H1 (cell line): ENCODE data around the gene KCNQ1. TPM values are rescaled to one million over a fixed set of nuclear protein-coding genes. Genes with fewer than 3 reads are reported as not detected.

ENCODE experiments used
- CTCF ChIA-PET: fragments of 300-600 bp; sonication (Branson Sonifier 250); formaldehyde crosslinking; loops from one replicate; lab custom pipeline; 2021; ENCODE audit not compliant: partially characterized antibody; lab: Charles Lee
- POLR2A ChIA-PET: fragments of 300-600 bp; sonication (Branson Sonifier 250); formaldehyde crosslinking; loops from one replicate; lab custom pipeline; 2021; ENCODE audit warnings: inconsistent platforms; ENCODE audit not compliant: partially characterized antibody; lab: Charles Lee
- DNase-seq, 2 experiments: peaks; one replicate each; pipeline versions ENCODE4 v3.0.0 to v3.0.0-alpha.2; 2010 to 2022; ENCODE audit warnings: low spot score in 2 of 2, low read depth in 1 of 2, mixed read lengths in 1 of 2
- FAIRE-seq: peaks from 2 replicates; lab custom pipeline; 2011; peaks lifted over from hg19 to GRCh38; lab: Jason Lieb, UNC
- H2AFZ ChIP-seq: 2 replicates; pipeline ENCODE4 v1.8.1; 2012; ENCODE audit warnings: low read length, inconsistent platforms
- H2AK5ac ChIP-seq: 2 replicates; pipeline ENCODE4 v1.6.1; 2013; ENCODE audit warnings: low read depth, low read length
- H2BK120ac ChIP-seq: replicated peaks from 2 replicates; pipeline ENCODE3; 2013; ENCODE audit warnings: low read depth, low read length, inconsistent platforms
- H2BK12ac ChIP-seq: 2 replicates; pipeline ENCODE4 v1.6.1; 2013; ENCODE audit warnings: low read depth, low read length
- H2BK15ac ChIP-seq: 2 replicates; pipeline ENCODE4 v1.6.1; 2013; ENCODE audit warnings: low read length
- H2BK20ac ChIP-seq: 2 replicates; pipeline ENCODE4 v1.6.1; 2013; ENCODE audit warnings: low read length
- H2BK5ac ChIP-seq: 2 replicates; pipeline ENCODE4 v1.6.1; 2013; ENCODE audit warnings: low read depth, low read length
- H3K14ac ChIP-seq: 2 replicates; pipeline ENCODE4 v1.6.1; 2013; ENCODE audit warnings: inconsistent platforms; ENCODE audit not compliant: insufficient read length
- H3K18ac ChIP-seq: 2 replicates; pipeline ENCODE4 v1.6.1; 2013; ENCODE audit warnings: low read length; ENCODE audit errors: extremely low read depth
- H3K23ac ChIP-seq: 2 replicates; pipeline ENCODE4 v1.6.1; 2013; ENCODE audit warnings: inconsistent platforms; ENCODE audit not compliant: insufficient read length
- H3K23me2 ChIP-seq: 2 replicates; pipeline ENCODE4 v1.6.1; 2013; ENCODE audit warnings: low read depth, low read length
- H3K27ac ChIP-seq: 2 replicates; pipeline ENCODE4 v1.6.1; 2011; ENCODE audit warnings: low read depth, low read length, inconsistent platforms
- H3K27me3 ChIP-seq, 4 experiments: replicated peaks in 1 of 4; 1 replicate in 1 of 4; 2 replicates in 3 of 4; pipeline versions ENCODE4 v1.6.1 to v1.8.1; 2011 to 2013; ENCODE audit warnings: low read length in 3 of 4, mild to moderate bottlenecking in 3 of 4, inconsistent platforms in 2 of 4, mixed read lengths in 2 of 4, moderate library complexity in 1 of 4; ENCODE audit not compliant: control insufficient read depth in 3 of 4, insufficient read depth in 3 of 4; ENCODE audit errors: extremely low read depth in 1 of 4
- H3K36me3 ChIP-seq, 4 experiments: 2 replicates each; pipeline versions ENCODE4 v1.6.1 to v1.8.1; 2011 to 2013; ENCODE audit warnings: mild to moderate bottlenecking in 4 of 4, low read length in 3 of 4, moderate library complexity in 2 of 4, control low read depth in 1 of 4, inconsistent platforms in 1 of 4; ENCODE audit not compliant: insufficient read depth in 4 of 4, control insufficient read depth in 2 of 4
- H3K4ac ChIP-seq: replicated peaks from 2 replicates; pipeline ENCODE3; 2013; ENCODE audit warnings: low read length, low read depth, mixed read lengths, inconsistent platforms; ENCODE audit not compliant: insufficient read length
- H3K4me1 ChIP-seq, 4 experiments: replicated peaks in 1 of 4; 1 replicate in 1 of 4; 2 replicates in 3 of 4; pipeline versions ENCODE4 v1.6.1 to v1.8.1; 2011 to 2013; ENCODE audit warnings: low read length in 3 of 4, inconsistent platforms in 2 of 4, mixed read lengths in 1 of 4; ENCODE audit not compliant: insufficient read depth in 4 of 4, control insufficient read depth in 3 of 4
- H3K4me2 ChIP-seq, 2 experiments: 2 replicates each; pipeline versions ENCODE4 v1.6.1 to v1.8.1; 2011 to 2013; ENCODE audit warnings: low read depth in 2 of 2, low read length in 2 of 2, control low read depth in 1 of 2, inconsistent platforms in 1 of 2, mild to moderate bottlenecking in 1 of 2; ENCODE audit not compliant: insufficient read depth in 1 of 2
- H3K4me3 ChIP-seq, 4 experiments: fragments of 200-600, 300-600 bp in 1 of 4; sonication (generic), shearing (Covaris generic), sonication (Bioruptor Twin) in 1 of 4; 2 replicates each; pipeline versions ENCODE4 v1.5.1 to v1.8.1; 2011 to 2016; ENCODE audit warnings: low read length in 4 of 4, low read depth in 3 of 4, control low read depth in 2 of 4, inconsistent platforms in 2 of 4, mild to moderate bottlenecking in 2 of 4, mixed read lengths in 1 of 4, moderate library complexity in 1 of 4; ENCODE audit not compliant: insufficient read depth in 2 of 4; ENCODE audit errors: extremely low read depth in 1 of 4
- H3K56ac ChIP-seq: replicated peaks from 2 replicates; pipeline ENCODE3; 2013; ENCODE audit warnings: low read depth, mild to moderate bottlenecking, mixed read lengths, low read length, inconsistent platforms; ENCODE audit not compliant: insufficient read length
- H3K79me1 ChIP-seq: 2 replicates; pipeline ENCODE4 v1.6.1; 2013; ENCODE audit warnings: low read depth, low read length, control low read depth
- H3K79me2 ChIP-seq, 2 experiments: 2 replicates each; pipeline versions ENCODE4 v1.6.1 to v1.8.1; 2012 to 2013; ENCODE audit warnings: low read length in 2 of 2, mild to moderate bottlenecking in 2 of 2, inconsistent platforms in 1 of 2; ENCODE audit not compliant: insufficient read depth in 2 of 2, control insufficient read depth in 1 of 2
- H3K9ac ChIP-seq, 4 experiments: replicated peaks in 1 of 4; 1 replicate in 1 of 4; 2 replicates in 3 of 4; pipeline versions ENCODE4 v1.6.1 to v1.8.1; 2011 to 2013; ENCODE audit warnings: low read depth in 3 of 4, low read length in 3 of 4, control low read depth in 2 of 4, mild to moderate bottlenecking in 2 of 4, moderate library complexity in 2 of 4, inconsistent platforms in 1 of 4; ENCODE audit errors: extremely low read depth in 1 of 4
- H3K9me3 ChIP-seq, 2 experiments: 2 replicates each; pipeline versions ENCODE4 v1.6.1 to v1.8.1; 2012 to 2013; ENCODE audit warnings: mild to moderate bottlenecking in 2 of 2, moderate library complexity in 2 of 2, control low read depth in 1 of 2, inconsistent platforms in 1 of 2, low read depth in 1 of 2, low read length in 1 of 2, mixed read lengths in 1 of 2; ENCODE audit not compliant: insufficient read depth in 2 of 2
- H4K20me1 ChIP-seq, 2 experiments: replicated peaks in 1 of 2; 2 replicates each; pipeline versions ENCODE3 to v1.8.1; 2011 to 2013; ENCODE audit warnings: inconsistent platforms in 2 of 2, low read length in 2 of 2, mild to moderate bottlenecking in 1 of 2; ENCODE audit not compliant: insufficient read depth in 2 of 2, control insufficient read depth in 1 of 2
- H4K5ac ChIP-seq: 2 replicates; pipeline ENCODE4 v1.6.1; 2013; ENCODE audit warnings: low read length, low read depth, mixed read lengths, inconsistent platforms; ENCODE audit not compliant: insufficient read length
- H4K8ac ChIP-seq: 2 replicates; pipeline ENCODE4 v1.8.0; 2013; ENCODE audit warnings: mild to moderate bottlenecking, moderate library complexity, low read length, inconsistent platforms; ENCODE audit not compliant: insufficient read depth; ENCODE audit errors: extremely low read depth
- H4K91ac ChIP-seq: replicated peaks from 2 replicates; pipeline ENCODE3; 2013; ENCODE audit warnings: low read length, mixed read lengths, inconsistent platforms; ENCODE audit not compliant: insufficient read length
- BACH1 ChIP-seq: IDR thresholded peaks from 2 replicates; pipeline ENCODE4 v1.6.1; 2012; ENCODE audit warnings: low read length, improper control_type of control experiment
- CBX8 ChIP-seq: fragments of 300-800, 300-1000 bp; sonication (generic); IDR thresholded peaks from 2 replicates; pipeline ENCODE4 v1.7.1; 2016; ENCODE audit warnings: low read depth, low read length, borderline replicate concordance
- EGR1 ChIP-seq: IDR thresholded peaks from 2 replicates; pipeline ENCODE4 v1.6.1; 2011; ENCODE audit warnings: low read depth, low read length, borderline replicate concordance
- EZH2 ChIP-seq: fragments of 200-600 bp; sonication (generic); IDR thresholded peaks from 2 replicates; pipeline ENCODE4 v1.7.1; 2012; ENCODE audit warnings: low read depth, mild to moderate bottlenecking, moderate library complexity, low read length, inconsistent platforms; ENCODE audit not compliant: severe bottlenecking
- HDAC2 ChIP-seq, 2 experiments: fragments of 300-600 bp in 1 of 2; sonication (generic) in 1 of 2; IDR thresholded peaks; 2 replicates each; pipeline ENCODE4 v1.6.1; 2011 to 2012; ENCODE audit warnings: low read depth in 2 of 2, low read length in 2 of 2, mild to moderate bottlenecking in 2 of 2, moderate library complexity in 2 of 2, borderline replicate concordance in 1 of 2, inconsistent platforms in 1 of 2
- POU5F1 ChIP-seq: IDR thresholded peaks from 2 replicates; pipeline ENCODE4 v1.6.1; 2011; ENCODE audit warnings: low read depth, mild to moderate bottlenecking, low read length, moderate library complexity
- RXRA ChIP-seq: IDR thresholded peaks from 2 replicates; pipeline ENCODE4 v1.6.1; 2011; ENCODE audit warnings: low read depth, mild to moderate bottlenecking, low read length, moderate library complexity; ENCODE audit not compliant: insufficient read depth
- SUZ12 ChIP-seq: fragments of 200-600 bp; sonication (generic); IDR thresholded peaks from 2 replicates; pipeline ENCODE4 v1.6.1; 2012; ENCODE audit warnings: mild to moderate bottlenecking, inconsistent platforms, low read length, moderate library complexity, mixed read lengths
- WGBS, 2 experiments: shearing (Covaris generic) in 1 of 2; methylation state at CpG; one replicate each; pipeline versions ENCODE4 v1.1.6 to v1.1.7; 2013 to 2015; ENCODE audit warnings: low lambda C conversion rate in 2 of 2, mixed read lengths in 2 of 2, inconsistent platforms in 1 of 2, low coverage in 1 of 2, missing lambda C conversion rate in 1 of 2; ENCODE audit not compliant: insufficient replicate concordance in 2 of 2, insufficient coverage in 1 of 2, insufficient read length in 1 of 2; ENCODE audit errors: extremely low coverage in 1 of 2, missing lambda C conversion rate in 1 of 2; 5-methylcytosine and 5-hydroxymethylcytosine counted together
- polyA plus RNA-seq, 7 experiments: library from polyadenylated mRNA; depleted of rRNA in 3 of 7; stranded (reverse) in 5 of 7; unstranded in 2 of 7; fragments of >200 nt in 5 of 7; fragments of 200-250 nt in 2 of 7; gene quantifications; 1 replicate in 5 of 7; 2 replicates in 1 of 7; 4 replicates in 1 of 7; pipeline versions ENCODE4 v1.2.1 to v1.2.3, GENCODE V29; 2011 to 2013; ENCODE audit warnings: missing spikeins in 2 of 7, mixed read lengths in 2 of 7
- total RNA-seq: library from RNA; stranded (reverse); fragmentation: NEBNext Ultra II Directional; extraction: Animal tissue kit (Norgen Biotek cat#: 25700); gene quantifications from 2 replicates; pipeline ENCODE4 v1.2.1, GENCODE V29; 2021
- TF ChIP-seq, protein P1 (sequence below): IDR thresholded peaks from 2 replicates; pipeline ENCODE4 v1.6.1; 2011; ENCODE audit warnings: low read depth, mild to moderate bottlenecking, low read length; ENCODE audit not compliant: insufficient read depth

KCNQ1 gene
- total and polyA plus RNA-seq, 2 of the 8 experiments (the other 6 are each of a cell fraction or from before 2014, with no cell fraction given): 1.9 to 2.0 TPM

DNA sequence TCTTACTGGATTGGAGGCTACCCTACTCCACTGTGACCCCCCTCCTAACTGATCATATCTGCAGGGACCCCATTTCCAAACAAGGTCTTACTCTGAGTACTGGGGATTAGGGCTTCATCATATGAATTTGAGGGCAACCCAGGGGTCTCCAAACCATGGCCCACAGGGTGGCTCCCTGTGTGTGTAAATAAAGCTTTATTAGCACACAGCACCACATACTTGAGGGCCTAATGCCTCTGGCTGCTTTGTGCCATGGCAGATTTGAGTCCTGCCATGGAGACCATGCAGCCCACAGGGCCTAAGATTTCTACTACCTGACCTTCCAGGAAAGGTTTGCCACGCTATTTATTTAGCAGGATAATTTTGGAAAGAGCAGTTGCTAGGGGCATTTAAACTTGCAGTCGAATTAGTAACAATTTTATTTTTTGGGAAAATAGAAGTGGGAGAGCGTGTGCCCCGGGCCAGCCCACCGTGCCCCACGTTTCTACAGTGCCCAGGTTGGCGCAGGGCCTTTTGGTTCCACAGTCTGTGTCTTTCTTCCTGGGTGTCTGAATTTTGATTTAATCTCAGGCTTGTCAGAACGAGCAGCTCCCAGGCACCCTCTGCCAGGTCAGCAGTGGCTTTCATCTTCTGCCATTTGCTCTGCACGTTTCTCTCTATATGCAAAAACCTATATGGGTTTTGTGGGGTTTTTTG, 92.3 kb downstream of the KCNQ1 start:
- H4K8ac ChIP-seq: no peak overlapping the region
- H3K4me3 ChIP-seq: no peak overlapping the region
- no peak overlapping the region for H3K4ac ChIP-seq
- H3K79me1 ChIP-seq: no peaks in the 10 kb centered on the region
- WGBS, 2 experiments: 89% methylated on average over 9 of the region's 9 CpGs; no CpG with 5 or more reads in 1 of the 2 experiments
- H3K18ac ChIP-seq: no peak overlapping the region
- H3K9ac ChIP-seq: no peak overlapping the region
- no peak overlapping the region for H3K14ac ChIP-seq
- H3K36me3 ChIP-seq: no peaks in the 10 kb centered on the region
- H4K5ac ChIP-seq: no peak overlapping the region
- no peak overlapping the region for H2BK15ac ChIP-seq
- no peak for FAIRE-seq
- H2BK5ac ChIP-seq: no peak overlapping the region
- no peak overlapping the region for H2AK5ac ChIP-seq
- ChIA-PET POLR2A (interaction anchor here (0.6 kb wide), 1 partner anchor 439 kb away, joined by 3 read pairs; no protein-coding TSS in a partner anchor), CTCF (interaction anchor here (1.1 to 14.3 kb wide), 2 partner anchors 154 to 350 kb away, joined by 3 to 521 read pairs; partner anchors contain the start of gene CDKN1C)
- no peak overlapping the region for H3K27ac ChIP-seq
- H2BK12ac ChIP-seq: no peak overlapping the region
- no peaks in the 10 kb centered on the region for H3K79me2 ChIP-seq
- no peak overlapping the region for H3K4me2 ChIP-seq
- peaks cover 4 to 19% (median 10%) of the 10 kb centered on the region in 4 experiments for H3K4me1 ChIP-seq
- no peak overlapping the region for H3K56ac ChIP-seq
- H2BK20ac ChIP-seq: no peak overlapping the region
- no peaks in the 10 kb centered on the region for H3K23me2 ChIP-seq
- H4K20me1 ChIP-seq: peaks cover 0 to 5% of the 10 kb centered on the region in 2 experiments
- no peaks in the 10 kb centered on the region for H3K9me3 ChIP-seq
- H2BK120ac ChIP-seq: no peak overlapping the region
- H3K27me3 ChIP-seq: peaks cover 1 to 65% (median 33%) of the 10 kb centered on the region in 4 experiments; a peak in 6 of 7 replicates
- H2AFZ ChIP-seq: no peak overlapping the region
- DNase-seq: no peak
- H3K23ac ChIP-seq: no peak overlapping the region
- H4K91ac ChIP-seq: no peak overlapping the region
- TF ChIP-seq POU5F1 (no peak), RXRA (no peak), CBX8 (no peak), BACH1 (no peak), HDAC2 (IDR thresholded peaks at IDR 0.05; ENCODE audit: borderline replicate concordance in 1 of 2, low read depth in 2 of 2, low read length in 2 of 2) (no peak), EZH2 (no peak), SUZ12 (no peak), EGR1 (no peak)
- TF ChIP-seq, protein P1, sequence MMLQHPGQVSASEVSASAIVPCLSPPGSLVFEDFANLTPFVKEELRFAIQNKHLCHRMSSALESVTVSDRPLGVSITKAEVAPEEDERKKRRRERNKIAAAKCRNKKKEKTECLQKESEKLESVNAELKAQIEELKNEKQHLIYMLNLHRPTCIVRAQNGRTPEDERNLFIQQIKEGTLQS: no peak
